Esophagus squamous epithelium (tissue), 4 donors: ENCODE measurements around the gene ANO3.

Experiments
- POLR2A ChIP-seq, 4 donors: fragments of 450-650 bp; IDR thresholded peaks; one replicate each; pipeline ENCODE4 v1.6.1; 2017; ENCODE audit warnings: antibody characterized with exemption in 4 of 4, mild to moderate bottlenecking in 4 of 4, moderate library complexity in 3 of 4
- TF ChIP-seq, protein P1 (sequence below), 6 experiments: fragments of 450-650 bp in 4 of 6; fragments of 200-600 bp in 2 of 6; sonication (generic) in 2 of 6; IDR thresholded peaks; one replicate each; pipeline ENCODE4 v1.5.1; 2016 to 2019; ENCODE audit warnings: antibody characterized with exemption in 6 of 6, mild to moderate bottlenecking in 4 of 6, moderate library complexity in 4 of 6

GRCh38 chr11:26467506-26467905, 135.6 kb downstream of the ANO3 start:
- TF ChIP-seq POLR2A (IDR thresholded peaks at IDR 0.05), result no peak
- TF ChIP-seq, protein P1, sequence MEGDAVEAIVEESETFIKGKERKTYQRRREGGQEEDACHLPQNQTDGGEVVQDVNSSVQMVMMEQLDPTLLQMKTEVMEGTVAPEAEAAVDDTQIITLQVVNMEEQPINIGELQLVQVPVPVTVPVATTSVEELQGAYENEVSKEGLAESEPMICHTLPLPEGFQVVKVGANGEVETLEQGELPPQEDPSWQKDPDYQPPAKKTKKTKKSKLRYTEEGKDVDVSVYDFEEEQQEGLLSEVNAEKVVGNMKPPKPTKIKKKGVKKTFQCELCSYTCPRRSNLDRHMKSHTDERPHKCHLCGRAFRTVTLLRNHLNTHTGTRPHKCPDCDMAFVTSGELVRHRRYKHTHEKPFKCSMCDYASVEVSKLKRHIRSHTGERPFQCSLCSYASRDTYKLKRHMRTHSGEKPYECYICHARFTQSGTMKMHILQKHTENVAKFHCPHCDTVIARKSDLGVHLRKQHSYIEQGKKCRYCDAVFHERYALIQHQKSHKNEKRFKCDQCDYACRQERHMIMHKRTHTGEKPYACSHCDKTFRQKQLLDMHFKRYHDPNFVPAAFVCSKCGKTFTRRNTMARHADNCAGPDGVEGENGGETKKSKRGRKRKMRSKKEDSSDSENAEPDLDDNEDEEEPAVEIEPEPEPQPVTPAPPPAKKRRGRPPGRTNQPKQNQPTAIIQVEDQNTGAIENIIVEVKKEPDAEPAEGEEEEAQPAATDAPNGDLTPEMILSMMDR (IDR thresholded peaks at IDR 0.05), result no peak
